Cardiac muscle cell (in vitro differentiated cells and primary cell): Measurements from ENCODE around the gene CDHR1. TPM values are rescaled to one million over a fixed set of nuclear protein-coding genes. Genes with fewer than 3 reads are reported as not detected.

Source experiments
- DNase-seq, 2 donors: peaks; one replicate each; pipeline versions ENCODE4 v3.0.0 to v3.0.0-alpha.2; 2010 to 2017; ENCODE audit warnings: low read depth in 1 of 2, low spot score in 1 of 2
- H3K27ac ChIP-seq: fragments of 200-600 bp; sonication (generic); 2 replicates; pipeline ENCODE4 v1.5.1; 2016
- H3K27me3 ChIP-seq: fragments of 200-600 bp; sonication (generic); 2 replicates; pipeline ENCODE4 v1.6.0; 2016; ENCODE audit warnings: control low read depth
- H3K36me3 ChIP-seq: fragments of 200-600 bp; sonication (generic); 2 replicates; pipeline ENCODE4 v1.5.1; 2016; ENCODE audit warnings: control low read depth
- H3K4me1 ChIP-seq: fragments of 200-600 bp; sonication (generic); 2 replicates; pipeline ENCODE4 v1.8.1; 2017; ENCODE audit warnings: low read depth, mild to moderate bottlenecking, mixed run types
- H3K4me3 ChIP-seq: fragments of 200-600 bp; sonication (generic); 2 replicates; pipeline ENCODE4 v1.5.1; 2016; ENCODE audit warnings: mild to moderate bottlenecking
- H3K9me3 ChIP-seq: fragments of 200-600 bp; sonication (generic); 2 replicates; pipeline ENCODE4 v1.5.1; 2017; ENCODE audit warnings: low read depth, mild to moderate bottlenecking, control low read depth
- polyA plus RNA-seq: library from polyadenylated mRNA; unstranded; fragments of >200 nt; fragmentation: Nextera tagmentation; extraction: Ambion mirVana; gene quantifications from 2 replicates; pipeline ENCODE4 v1.2.1, GENCODE V29; 2016
- total RNA-seq: library from RNA; depleted of rRNA; stranded (reverse); fragments of >200 nt; gene quantifications from 2 replicates; pipeline ENCODE4 v1.2.3, GENCODE V29; 2016
- TF ChIP-seq, protein P1 (sequence below): IDR thresholded peaks from 2 replicates; pipeline ENCODE4 v1.5.1; 2012; ENCODE audit warnings: low read depth, mild to moderate bottlenecking, low read length

Gene CDHR1
- total and polyA plus RNA-seq, 2 experiments from 2014 or later: 0.12 to 0.59 TPM

DNA sequence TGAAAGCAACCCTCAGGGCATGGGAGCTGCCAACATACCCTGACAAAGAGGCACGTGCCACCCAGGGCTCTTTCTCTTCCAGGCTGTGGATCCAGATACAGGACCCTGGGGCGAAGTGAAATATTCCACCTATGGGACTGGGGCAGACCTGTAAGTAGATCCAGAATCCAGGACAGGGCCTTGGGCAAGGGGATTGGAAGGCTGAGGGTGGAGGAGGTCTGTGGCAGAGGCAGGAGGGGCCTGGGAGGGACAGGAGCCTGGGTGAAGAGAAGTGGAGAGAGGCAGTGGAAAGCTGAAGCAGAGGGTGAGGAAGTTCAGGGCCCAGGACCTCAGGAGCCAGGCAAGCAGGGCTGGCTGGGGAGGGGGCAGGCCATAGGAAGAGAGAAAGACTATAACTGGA is 17.2 kb downstream of the CDHR1 start:
- Histone ChIP-seq H3K27ac (no peak overlapping the region), H3K4me3 (no peak overlapping the region), H3K9me3 (no peaks in the 10 kb centered on the region), H3K4me1 (no peaks in the 10 kb centered on the region), H3K27me3 (peaks cover 17% of the 10 kb centered on the region), H3K36me3 (no peaks in the 10 kb centered on the region)
- TF ChIP-seq, protein P1, sequence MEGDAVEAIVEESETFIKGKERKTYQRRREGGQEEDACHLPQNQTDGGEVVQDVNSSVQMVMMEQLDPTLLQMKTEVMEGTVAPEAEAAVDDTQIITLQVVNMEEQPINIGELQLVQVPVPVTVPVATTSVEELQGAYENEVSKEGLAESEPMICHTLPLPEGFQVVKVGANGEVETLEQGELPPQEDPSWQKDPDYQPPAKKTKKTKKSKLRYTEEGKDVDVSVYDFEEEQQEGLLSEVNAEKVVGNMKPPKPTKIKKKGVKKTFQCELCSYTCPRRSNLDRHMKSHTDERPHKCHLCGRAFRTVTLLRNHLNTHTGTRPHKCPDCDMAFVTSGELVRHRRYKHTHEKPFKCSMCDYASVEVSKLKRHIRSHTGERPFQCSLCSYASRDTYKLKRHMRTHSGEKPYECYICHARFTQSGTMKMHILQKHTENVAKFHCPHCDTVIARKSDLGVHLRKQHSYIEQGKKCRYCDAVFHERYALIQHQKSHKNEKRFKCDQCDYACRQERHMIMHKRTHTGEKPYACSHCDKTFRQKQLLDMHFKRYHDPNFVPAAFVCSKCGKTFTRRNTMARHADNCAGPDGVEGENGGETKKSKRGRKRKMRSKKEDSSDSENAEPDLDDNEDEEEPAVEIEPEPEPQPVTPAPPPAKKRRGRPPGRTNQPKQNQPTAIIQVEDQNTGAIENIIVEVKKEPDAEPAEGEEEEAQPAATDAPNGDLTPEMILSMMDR: no peak
- no peak for DNase-seq

DNA sequence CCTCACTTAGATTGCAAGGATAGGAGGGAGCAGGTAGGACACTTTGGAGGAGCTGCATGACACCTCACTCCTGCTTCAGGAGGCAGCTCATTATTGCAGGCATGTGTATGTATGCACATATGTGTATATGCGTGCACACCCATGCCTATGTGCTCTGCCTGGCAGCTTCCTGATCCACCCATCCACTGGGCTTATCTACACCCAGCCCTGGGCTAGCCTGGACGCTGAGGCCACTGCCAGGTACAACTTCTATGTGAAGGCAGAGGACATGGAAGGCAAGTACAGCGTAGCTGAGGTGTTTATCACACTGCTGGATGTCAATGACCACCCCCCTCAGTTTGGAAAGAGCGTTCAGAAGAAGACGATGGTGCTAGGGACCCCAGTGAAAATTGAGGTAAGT is 17.7 kb downstream of the CDHR1 start:
- Histone ChIP-seq H3K9me3 (no peaks in the 10 kb centered on the region), H3K4me1 (no peaks in the 10 kb centered on the region), H3K36me3 (no peaks in the 10 kb centered on the region), H3K27me3 (peaks cover 14% of the 10 kb centered on the region), H3K4me3 (no peak overlapping the region), H3K27ac (no peak overlapping the region)
- no peak for DNase-seq
- TF ChIP-seq, protein P1: no peak

DNA sequence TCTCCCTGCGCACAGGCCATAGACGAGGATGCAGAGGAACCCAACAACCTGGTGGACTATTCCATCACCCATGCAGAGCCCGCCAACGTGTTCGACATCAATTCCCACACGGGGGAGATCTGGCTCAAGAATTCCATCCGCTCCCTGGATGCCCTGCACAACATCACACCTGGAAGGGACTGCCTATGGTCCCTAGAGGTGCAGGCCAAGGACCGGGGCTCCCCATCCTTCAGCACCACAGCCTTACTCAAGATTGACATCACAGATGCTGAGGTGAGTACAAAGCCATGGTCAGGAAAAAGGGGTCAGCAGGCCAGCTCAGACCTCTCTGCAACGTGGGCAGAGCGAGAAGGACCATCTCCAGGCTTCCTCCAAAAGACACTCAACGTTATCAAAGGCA is 18.7 kb downstream of the CDHR1 start:
- Histone ChIP-seq H3K27me3 (peaks cover 3% of the 10 kb centered on the region), H3K4me1 (no peaks in the 10 kb centered on the region), H3K36me3 (no peaks in the 10 kb centered on the region), H3K9me3 (no peaks in the 10 kb centered on the region), H3K27ac (no peak overlapping the region), H3K4me3 (no peak overlapping the region)
- DNase-seq: no peak
- TF ChIP-seq, protein P1: no peak

DNA sequence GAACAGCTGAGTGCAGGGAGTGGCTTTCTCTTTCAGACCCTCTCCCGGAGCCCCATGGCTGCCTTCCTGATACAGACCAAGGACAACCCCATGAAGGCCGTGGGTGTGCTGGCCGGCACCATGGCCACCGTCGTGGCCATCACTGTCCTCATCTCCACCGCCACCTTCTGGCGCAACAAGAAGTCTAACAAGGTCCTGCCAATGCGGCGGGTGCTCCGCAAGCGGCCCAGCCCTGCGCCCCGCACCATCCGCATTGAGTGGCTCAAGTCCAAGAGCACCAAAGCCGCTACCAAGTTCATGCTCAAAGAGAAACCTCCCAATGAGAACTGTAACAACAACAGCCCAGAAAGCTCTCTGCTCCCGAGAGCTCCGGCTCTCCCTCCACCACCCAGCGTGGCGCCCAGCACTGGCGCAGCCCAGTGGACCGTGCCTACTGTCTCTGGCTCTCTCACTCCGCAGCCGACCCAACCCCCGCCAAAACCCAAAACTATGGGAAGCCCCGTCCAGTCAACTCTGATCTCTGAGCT is 19.8 kb downstream of the CDHR1 start:
- no peak for DNase-seq
- Histone ChIP-seq H3K27ac (no peak overlapping the region), H3K4me3 (no peak overlapping the region), H3K36me3 (no peaks in the 10 kb centered on the region), H3K9me3 (no peaks in the 10 kb centered on the region), H3K4me1 (no peaks in the 10 kb centered on the region), H3K27me3 (no peaks in the 10 kb centered on the region)
- TF ChIP-seq, protein P1: no peak

DNA sequence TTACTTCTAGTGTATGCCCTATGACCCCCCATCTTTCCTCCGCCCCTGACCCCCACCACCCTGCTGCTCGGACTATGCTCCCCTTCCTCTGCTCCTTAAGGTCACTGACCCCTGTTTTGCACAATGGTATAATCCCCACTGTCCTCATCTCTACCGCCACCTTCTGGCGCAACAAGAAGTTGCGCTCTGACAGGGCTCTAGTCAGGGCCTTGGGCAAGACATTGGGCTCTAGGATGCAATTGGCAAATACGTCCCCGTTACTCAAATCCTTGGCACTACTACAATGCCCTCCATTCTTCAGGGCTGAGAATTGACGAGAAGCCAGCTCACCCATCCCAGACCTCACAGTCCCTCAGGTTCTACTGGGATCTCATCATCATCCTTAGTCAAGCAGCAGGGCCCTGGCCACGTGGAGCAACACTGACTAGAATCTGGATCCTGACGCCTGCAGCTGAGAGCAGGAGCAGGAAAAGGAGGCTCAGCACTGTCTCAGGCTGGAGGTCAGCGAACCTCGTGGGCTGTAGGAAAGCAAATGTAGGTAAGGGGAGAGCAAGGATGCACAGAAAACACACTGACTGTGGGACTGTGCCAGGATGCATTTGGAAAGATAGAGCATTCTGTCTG is 20.4 kb downstream of the CDHR1 start:
- no peaks in the 10 kb centered on the region for H3K9me3 ChIP-seq
- no peak overlapping the region for H3K4me3 ChIP-seq
- no peaks in the 10 kb centered on the region for H3K27me3 ChIP-seq
- DNase-seq: peak in 1 of 2 donors; percentile 6
- TF ChIP-seq, protein P1: peak; percentile 41
- H3K36me3 ChIP-seq: no peaks in the 10 kb centered on the region
- H3K4me1 ChIP-seq: no peaks in the 10 kb centered on the region
- no peak overlapping the region for H3K27ac ChIP-seq
